H1 (cell line): ENCODE measurements around the gene RALGAPA2. TPM values are rescaled to one million over a fixed set of nuclear protein-coding genes. Genes with fewer than 3 reads are reported as not detected.

ENCODE experiments used
- CTCF ChIA-PET: fragments of 300-600 bp; sonication (Branson Sonifier 250); formaldehyde crosslinking; loops from one replicate; lab custom pipeline; 2021; ENCODE audit not compliant: partially characterized antibody; lab: Charles Lee
- POLR2A ChIA-PET: fragments of 300-600 bp; sonication (Branson Sonifier 250); formaldehyde crosslinking; loops from one replicate; lab custom pipeline; 2021; ENCODE audit warnings: inconsistent platforms; ENCODE audit not compliant: partially characterized antibody; lab: Charles Lee
- DNase-seq, 2 experiments: peaks; one replicate each; pipeline versions ENCODE4 v3.0.0 to v3.0.0-alpha.2; 2010 to 2022; ENCODE audit warnings: low spot score in 2 of 2, low read depth in 1 of 2, mixed read lengths in 1 of 2
- FAIRE-seq: peaks from 2 replicates; lab custom pipeline; 2011; peaks lifted over from hg19 to GRCh38; lab: Jason Lieb, UNC
- H2AFZ ChIP-seq: 2 replicates; pipeline ENCODE4 v1.8.1; 2012; ENCODE audit warnings: low read length, inconsistent platforms
- H2AK5ac ChIP-seq: 2 replicates; pipeline ENCODE4 v1.6.1; 2013; ENCODE audit warnings: low read depth, low read length
- H2BK120ac ChIP-seq: replicated peaks from 2 replicates; pipeline ENCODE3; 2013; ENCODE audit warnings: low read depth, low read length, inconsistent platforms
- H2BK12ac ChIP-seq: 2 replicates; pipeline ENCODE4 v1.6.1; 2013; ENCODE audit warnings: low read depth, low read length
- H2BK15ac ChIP-seq: 2 replicates; pipeline ENCODE4 v1.6.1; 2013; ENCODE audit warnings: low read length
- H2BK20ac ChIP-seq: 2 replicates; pipeline ENCODE4 v1.6.1; 2013; ENCODE audit warnings: low read length
- H2BK5ac ChIP-seq: 2 replicates; pipeline ENCODE4 v1.6.1; 2013; ENCODE audit warnings: low read depth, low read length
- H3K14ac ChIP-seq: 2 replicates; pipeline ENCODE4 v1.6.1; 2013; ENCODE audit warnings: inconsistent platforms; ENCODE audit not compliant: insufficient read length
- H3K18ac ChIP-seq: 2 replicates; pipeline ENCODE4 v1.6.1; 2013; ENCODE audit warnings: low read length; ENCODE audit errors: extremely low read depth
- H3K23ac ChIP-seq: 2 replicates; pipeline ENCODE4 v1.6.1; 2013; ENCODE audit warnings: inconsistent platforms; ENCODE audit not compliant: insufficient read length
- H3K23me2 ChIP-seq: 2 replicates; pipeline ENCODE4 v1.6.1; 2013; ENCODE audit warnings: low read depth, low read length
- H3K27ac ChIP-seq: 2 replicates; pipeline ENCODE4 v1.6.1; 2011; ENCODE audit warnings: low read depth, low read length, inconsistent platforms
- H3K27me3 ChIP-seq, 4 experiments: replicated peaks in 1 of 4; 1 replicate in 1 of 4; 2 replicates in 3 of 4; pipeline versions ENCODE4 v1.6.1 to v1.8.1; 2011 to 2013; ENCODE audit warnings: low read length in 3 of 4, mild to moderate bottlenecking in 3 of 4, inconsistent platforms in 2 of 4, mixed read lengths in 2 of 4, moderate library complexity in 1 of 4; ENCODE audit not compliant: control insufficient read depth in 3 of 4, insufficient read depth in 3 of 4; ENCODE audit errors: extremely low read depth in 1 of 4
- H3K36me3 ChIP-seq, 4 experiments: 2 replicates each; pipeline versions ENCODE4 v1.6.1 to v1.8.1; 2011 to 2013; ENCODE audit warnings: mild to moderate bottlenecking in 4 of 4, low read length in 3 of 4, moderate library complexity in 2 of 4, control low read depth in 1 of 4, inconsistent platforms in 1 of 4; ENCODE audit not compliant: insufficient read depth in 4 of 4, control insufficient read depth in 2 of 4
- H3K4ac ChIP-seq: replicated peaks from 2 replicates; pipeline ENCODE3; 2013; ENCODE audit warnings: low read length, low read depth, mixed read lengths, inconsistent platforms; ENCODE audit not compliant: insufficient read length
- H3K4me1 ChIP-seq, 4 experiments: replicated peaks in 1 of 4; 1 replicate in 1 of 4; 2 replicates in 3 of 4; pipeline versions ENCODE4 v1.6.1 to v1.8.1; 2011 to 2013; ENCODE audit warnings: low read length in 3 of 4, inconsistent platforms in 2 of 4, mixed read lengths in 1 of 4; ENCODE audit not compliant: insufficient read depth in 4 of 4, control insufficient read depth in 3 of 4
- H3K4me2 ChIP-seq, 2 experiments: 2 replicates each; pipeline versions ENCODE4 v1.6.1 to v1.8.1; 2011 to 2013; ENCODE audit warnings: low read depth in 2 of 2, low read length in 2 of 2, control low read depth in 1 of 2, inconsistent platforms in 1 of 2, mild to moderate bottlenecking in 1 of 2; ENCODE audit not compliant: insufficient read depth in 1 of 2
- H3K4me3 ChIP-seq, 4 experiments: fragments of 200-600, 300-600 bp in 1 of 4; sonication (generic), shearing (Covaris generic), sonication (Bioruptor Twin) in 1 of 4; 2 replicates each; pipeline versions ENCODE4 v1.5.1 to v1.8.1; 2011 to 2016; ENCODE audit warnings: low read length in 4 of 4, low read depth in 3 of 4, control low read depth in 2 of 4, inconsistent platforms in 2 of 4, mild to moderate bottlenecking in 2 of 4, mixed read lengths in 1 of 4, moderate library complexity in 1 of 4; ENCODE audit not compliant: insufficient read depth in 2 of 4; ENCODE audit errors: extremely low read depth in 1 of 4
- H3K56ac ChIP-seq: replicated peaks from 2 replicates; pipeline ENCODE3; 2013; ENCODE audit warnings: low read depth, mild to moderate bottlenecking, mixed read lengths, low read length, inconsistent platforms; ENCODE audit not compliant: insufficient read length
- H3K79me1 ChIP-seq: 2 replicates; pipeline ENCODE4 v1.6.1; 2013; ENCODE audit warnings: low read depth, low read length, control low read depth
- H3K79me2 ChIP-seq, 2 experiments: 2 replicates each; pipeline versions ENCODE4 v1.6.1 to v1.8.1; 2012 to 2013; ENCODE audit warnings: low read length in 2 of 2, mild to moderate bottlenecking in 2 of 2, inconsistent platforms in 1 of 2; ENCODE audit not compliant: insufficient read depth in 2 of 2, control insufficient read depth in 1 of 2
- H3K9ac ChIP-seq, 4 experiments: replicated peaks in 1 of 4; 1 replicate in 1 of 4; 2 replicates in 3 of 4; pipeline versions ENCODE4 v1.6.1 to v1.8.1; 2011 to 2013; ENCODE audit warnings: low read depth in 3 of 4, low read length in 3 of 4, control low read depth in 2 of 4, mild to moderate bottlenecking in 2 of 4, moderate library complexity in 2 of 4, inconsistent platforms in 1 of 4; ENCODE audit errors: extremely low read depth in 1 of 4
- H3K9me3 ChIP-seq, 2 experiments: 2 replicates each; pipeline versions ENCODE4 v1.6.1 to v1.8.1; 2012 to 2013; ENCODE audit warnings: mild to moderate bottlenecking in 2 of 2, moderate library complexity in 2 of 2, control low read depth in 1 of 2, inconsistent platforms in 1 of 2, low read depth in 1 of 2, low read length in 1 of 2, mixed read lengths in 1 of 2; ENCODE audit not compliant: insufficient read depth in 2 of 2
- H4K20me1 ChIP-seq, 2 experiments: replicated peaks in 1 of 2; 2 replicates each; pipeline versions ENCODE3 to v1.8.1; 2011 to 2013; ENCODE audit warnings: inconsistent platforms in 2 of 2, low read length in 2 of 2, mild to moderate bottlenecking in 1 of 2; ENCODE audit not compliant: insufficient read depth in 2 of 2, control insufficient read depth in 1 of 2
- H4K5ac ChIP-seq: 2 replicates; pipeline ENCODE4 v1.6.1; 2013; ENCODE audit warnings: low read length, low read depth, mixed read lengths, inconsistent platforms; ENCODE audit not compliant: insufficient read length
- H4K8ac ChIP-seq: 2 replicates; pipeline ENCODE4 v1.8.0; 2013; ENCODE audit warnings: mild to moderate bottlenecking, moderate library complexity, low read length, inconsistent platforms; ENCODE audit not compliant: insufficient read depth; ENCODE audit errors: extremely low read depth
- H4K91ac ChIP-seq: replicated peaks from 2 replicates; pipeline ENCODE3; 2013; ENCODE audit warnings: low read length, mixed read lengths, inconsistent platforms; ENCODE audit not compliant: insufficient read length
- BCL11A ChIP-seq, 2 experiments: IDR thresholded peaks; one replicate each; pipeline ENCODE4 v1.6.1; 2011; ENCODE audit warnings: low read depth in 2 of 2, low read length in 2 of 2, mild to moderate bottlenecking in 2 of 2
- EGR1 ChIP-seq: IDR thresholded peaks from 2 replicates; pipeline ENCODE4 v1.6.1; 2011; ENCODE audit warnings: low read depth, low read length, borderline replicate concordance
- EZH2 ChIP-seq: fragments of 200-600 bp; sonication (generic); IDR thresholded peaks from 2 replicates; pipeline ENCODE4 v1.7.1; 2012; ENCODE audit warnings: low read depth, mild to moderate bottlenecking, moderate library complexity, low read length, inconsistent platforms; ENCODE audit not compliant: severe bottlenecking
- GABPA ChIP-seq: IDR thresholded peaks from 2 replicates; pipeline ENCODE4 v1.6.1; 2011; ENCODE audit warnings: mild to moderate bottlenecking, low read length, moderate library complexity, borderline replicate concordance; ENCODE audit not compliant: insufficient read depth
- POLR2AphosphoS5 ChIP-seq: IDR thresholded peaks from 2 replicates; pipeline ENCODE4 v1.6.1; 2011; ENCODE audit warnings: low read depth, low read length
- RNF2 ChIP-seq: fragments of 200-900, 300-1000 bp; sonication (generic); IDR thresholded peaks from 2 replicates; pipeline ENCODE4 v1.7.1; 2016; ENCODE audit warnings: borderline replicate concordance, low read depth, mild to moderate bottlenecking, antibody characterized with exemption, low read length; ENCODE audit not compliant: poor library complexity, severe bottlenecking; ENCODE audit errors: missing control alignments
- SIX5 ChIP-seq: IDR thresholded peaks from 2 replicates; pipeline ENCODE4 v1.6.1; 2011; ENCODE audit warnings: mild to moderate bottlenecking, low read depth, low read length
- WGBS, 2 experiments: shearing (Covaris generic) in 1 of 2; methylation state at CpG; one replicate each; pipeline versions ENCODE4 v1.1.6 to v1.1.7; 2013 to 2015; ENCODE audit warnings: low lambda C conversion rate in 2 of 2, mixed read lengths in 2 of 2, inconsistent platforms in 1 of 2, low coverage in 1 of 2, missing lambda C conversion rate in 1 of 2; ENCODE audit not compliant: insufficient replicate concordance in 2 of 2, insufficient coverage in 1 of 2, insufficient read length in 1 of 2; ENCODE audit errors: extremely low coverage in 1 of 2, missing lambda C conversion rate in 1 of 2; 5-methylcytosine and 5-hydroxymethylcytosine counted together
- polyA plus RNA-seq, 7 experiments: library from polyadenylated mRNA; depleted of rRNA in 3 of 7; stranded (reverse) in 5 of 7; unstranded in 2 of 7; fragments of >200 nt in 5 of 7; fragments of 200-250 nt in 2 of 7; gene quantifications; 1 replicate in 5 of 7; 2 replicates in 1 of 7; 4 replicates in 1 of 7; pipeline versions ENCODE4 v1.2.1 to v1.2.3, GENCODE V29; 2011 to 2013; ENCODE audit warnings: missing spikeins in 2 of 7, mixed read lengths in 2 of 7
- total RNA-seq: library from RNA; stranded (reverse); fragmentation: NEBNext Ultra II Directional; extraction: Animal tissue kit (Norgen Biotek cat#: 25700); gene quantifications from 2 replicates; pipeline ENCODE4 v1.2.1, GENCODE V29; 2021
- TF ChIP-seq, protein P1 (sequence below): IDR thresholded peaks from 2 replicates; pipeline ENCODE4 v1.6.1; 2012; ENCODE audit warnings: low read length, inconsistent platforms
- TF ChIP-seq, protein P2 (sequence below), 3 experiments: IDR thresholded peaks; 1 replicate in 2 of 3; 2 replicates in 1 of 3; pipeline versions ENCODE4 v1.5.1 to v1.6.1; 2011; ENCODE audit warnings: low read length in 3 of 3, mild to moderate bottlenecking in 3 of 3, inconsistent platforms in 2 of 3, low read depth in 1 of 3, moderate library complexity in 1 of 3; ENCODE audit not compliant: insufficient read depth in 1 of 3; ENCODE audit errors: control extremely low read depth in 1 of 3

RALGAPA2 gene
- total and polyA plus RNA-seq, 2 of the 8 experiments (the other 6 are each of a cell fraction or from before 2014, with no cell fraction given): 5.1 to 25.5 TPM

DNA sequence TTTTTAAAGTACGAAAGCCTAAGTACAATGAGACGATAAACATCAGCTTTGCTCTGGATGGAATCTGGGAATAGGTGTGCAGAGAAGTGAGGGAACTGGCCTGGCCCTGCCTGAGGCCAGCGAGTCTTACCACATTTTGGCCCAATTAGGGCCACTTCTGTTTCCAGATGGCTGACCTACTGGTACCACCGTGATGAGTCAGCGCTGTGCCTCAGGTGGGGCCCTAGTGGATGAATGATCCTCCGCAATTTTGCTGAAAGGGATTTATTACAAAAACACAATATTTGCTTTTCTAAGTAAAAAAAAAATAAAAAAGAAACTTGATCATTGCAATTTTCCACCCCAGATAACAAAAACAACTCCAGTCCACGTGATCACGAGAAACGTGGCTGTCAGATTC is 322.1 kb downstream of the RALGAPA2 start:
- Histone ChIP-seq H3K27me3 (no peaks in the 10 kb centered on the region), H4K5ac (no peak overlapping the region), H2BK120ac (no peak overlapping the region), H3K79me1 (no peaks in the 10 kb centered on the region), H4K8ac (no peak overlapping the region), H2AFZ (no peak overlapping the region), H3K23ac (no peak overlapping the region), H2BK12ac (no peak overlapping the region), H2AK5ac (no peak overlapping the region), H3K27ac (no peak overlapping the region), H3K9me3 (no peaks in the 10 kb centered on the region), H3K4ac (no peak overlapping the region), H3K4me3 (no peak overlapping the region), H2BK15ac (no peak overlapping the region), H2BK20ac (no peak overlapping the region), H3K79me2 (no peaks in the 10 kb centered on the region), H3K9ac (no peak overlapping the region), H4K20me1 (peaks cover 0 to 2% of the 10 kb centered on the region in 2 experiments), H3K4me1 (peaks cover 0 to 5% (median 3%) of the 10 kb centered on the region in 4 experiments; a peak in 2 of 7 replicates), H3K4me2 (no peak overlapping the region), H4K91ac (no peak overlapping the region), H2BK5ac (no peak overlapping the region), H3K56ac (no peak overlapping the region), H3K14ac (no peak overlapping the region), H3K23me2 (no peaks in the 10 kb centered on the region), H3K18ac (no peak overlapping the region), H3K36me3 (no peaks in the 10 kb centered on the region)
- CTCF ChIA-PET: interaction anchor here (0.6 to 1.0 kb wide), 3 partner anchors 8 to 578 kb away, joined by 3 read pairs; no protein-coding TSS in a partner anchor
- FAIRE-seq: no peak
- 88% methylated on average over 9 of the region's 9 CpGs; no CpG with 5 or more reads in 1 of the 2 experiments for whole genome bisulfite sequencing, 2 experiments
- POLR2A ChIA-PET: interaction anchor here (1.0 kb wide), 1 partner anchor 12 kb away, joined by 3 read pairs; no protein-coding TSS in a partner anchor
- DNase-seq: no peak
- TF ChIP-seq SIX5 (no peak), POLR2AphosphoS5 (no peak), EGR1 (no peak), EZH2 (no peak), RNF2 (no peak), BCL11A (IDR thresholded peaks at IDR 0.05; ENCODE audit: low read depth in 2 of 2, low read length in 2 of 2) (no peak), GABPA (no peak)
- TF ChIP-seq, protein P1, sequence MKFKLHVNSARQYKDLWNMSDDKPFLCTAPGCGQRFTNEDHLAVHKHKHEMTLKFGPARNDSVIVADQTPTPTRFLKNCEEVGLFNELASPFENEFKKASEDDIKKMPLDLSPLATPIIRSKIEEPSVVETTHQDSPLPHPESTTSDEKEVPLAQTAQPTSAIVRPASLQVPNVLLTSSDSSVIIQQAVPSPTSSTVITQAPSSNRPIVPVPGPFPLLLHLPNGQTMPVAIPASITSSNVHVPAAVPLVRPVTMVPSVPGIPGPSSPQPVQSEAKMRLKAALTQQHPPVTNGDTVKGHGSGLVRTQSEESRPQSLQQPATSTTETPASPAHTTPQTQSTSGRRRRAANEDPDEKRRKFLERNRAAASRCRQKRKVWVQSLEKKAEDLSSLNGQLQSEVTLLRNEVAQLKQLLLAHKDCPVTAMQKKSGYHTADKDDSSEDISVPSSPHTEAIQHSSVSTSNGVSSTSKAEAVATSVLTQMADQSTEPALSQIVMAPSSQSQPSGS: no peak
- TF ChIP-seq, protein P2, sequence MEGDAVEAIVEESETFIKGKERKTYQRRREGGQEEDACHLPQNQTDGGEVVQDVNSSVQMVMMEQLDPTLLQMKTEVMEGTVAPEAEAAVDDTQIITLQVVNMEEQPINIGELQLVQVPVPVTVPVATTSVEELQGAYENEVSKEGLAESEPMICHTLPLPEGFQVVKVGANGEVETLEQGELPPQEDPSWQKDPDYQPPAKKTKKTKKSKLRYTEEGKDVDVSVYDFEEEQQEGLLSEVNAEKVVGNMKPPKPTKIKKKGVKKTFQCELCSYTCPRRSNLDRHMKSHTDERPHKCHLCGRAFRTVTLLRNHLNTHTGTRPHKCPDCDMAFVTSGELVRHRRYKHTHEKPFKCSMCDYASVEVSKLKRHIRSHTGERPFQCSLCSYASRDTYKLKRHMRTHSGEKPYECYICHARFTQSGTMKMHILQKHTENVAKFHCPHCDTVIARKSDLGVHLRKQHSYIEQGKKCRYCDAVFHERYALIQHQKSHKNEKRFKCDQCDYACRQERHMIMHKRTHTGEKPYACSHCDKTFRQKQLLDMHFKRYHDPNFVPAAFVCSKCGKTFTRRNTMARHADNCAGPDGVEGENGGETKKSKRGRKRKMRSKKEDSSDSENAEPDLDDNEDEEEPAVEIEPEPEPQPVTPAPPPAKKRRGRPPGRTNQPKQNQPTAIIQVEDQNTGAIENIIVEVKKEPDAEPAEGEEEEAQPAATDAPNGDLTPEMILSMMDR (IDR thresholded peaks at IDR 0.05; ENCODE audit: control extremely low read depth in 1 of 3, insufficient read depth in 1 of 3, low read depth in 1 of 3, low read length in 3 of 3): no peak
